ENCODE measurements around the gene SVBP. TPM values are rescaled to one million over a fixed set of nuclear protein-coding genes. Genes with fewer than 3 reads are reported as not detected.

The SVBP gene
- total RNA-seq, 1 experiment from 2014 or later, result 32.6 TPM

- no peak overlapping the region for H3K4me3 ChIP-seq
- no peak for DNase-seq
- no peaks in the 10 kb centered on the region for H3K79me2 ChIP-seq (ENCODE audit: low read depth)
- H3K4me1 ChIP-seq (replicated peaks; ENCODE audit: insufficient read depth), result no peaks in the 10 kb centered on the region; the same call in 1 of the 2 replicates
- H3K27me3 ChIP-seq (ENCODE audit: insufficient read depth, low read depth), result no peaks in the 10 kb centered on the region
- no peaks in the 10 kb centered on the region for H3K36me3 ChIP-seq (ENCODE audit: low read depth)
- H3K27ac ChIP-seq, result no peak overlapping the region
- no peaks in the 10 kb centered on the region for H4K20me1 ChIP-seq (ENCODE audit: insufficient read depth)
- H3F3A ChIP-seq (ENCODE audit: insufficient read depth, low read depth), result no peaks in the 10 kb centered on the region
- no peak for TF ChIP-seq EZH2 (IDR thresholded peaks at IDR 0.05; ENCODE audit: low read depth)
- TF ChIP-seq CTCF (conservative IDR thresholded peaks at IDR 0.05), result no peak
- no peak overlapping the region for H3K4me2 ChIP-seq
- no TSS peak for BruUV-seq (replicated peaks)
- ChIA-PET POLR2A (ENCODE audit: unreplicated experiment) (no interaction called here), CTCF (no interaction called here)
- intact Hi-C loops (cut with micrococcal nuclease; ENCODE audit: unreplicated experiment), result no loop called here
- H3K9me2 ChIP-seq (ENCODE audit: insufficient read depth), result no peaks in the 10 kb centered on the region
- no peaks in the 10 kb centered on the region for H3K9me3 ChIP-seq (ENCODE audit: insufficient read depth, low read depth)
- no peak overlapping the region for H2AFZ ChIP-seq
Observed at GRCh38 chr1:42801832-42802473, 15.2 kb downstream of the SVBP start.

GRCh38 chr1:42797979-42798378 is 19.2 kb downstream of the SVBP start:
- no peak for DNase-seq

GRCh38 chr1:42797414-42797813 is 19.8 kb downstream of the SVBP start:
- no peak overlapping the region for H3K27ac ChIP-seq
- H3K27me3 ChIP-seq (ENCODE audit: insufficient read depth, low read depth), result no peaks in the 10 kb centered on the region
- no peak overlapping the region for H3K4me3 ChIP-seq
- no peaks in the 10 kb centered on the region for H3K9me3 ChIP-seq (ENCODE audit: insufficient read depth, low read depth)
- H3K36me3 ChIP-seq (ENCODE audit: low read depth), result no peaks in the 10 kb centered on the region
- intact Hi-C loops (cut with micrococcal nuclease; ENCODE audit: unreplicated experiment), result no loop called here
- H3K79me2 ChIP-seq (ENCODE audit: low read depth), result no peaks in the 10 kb centered on the region
- no peak for DNase-seq
- no peaks in the 10 kb centered on the region for H4K20me1 ChIP-seq (ENCODE audit: insufficient read depth)
- CTCF ChIA-PET, result interaction anchor here (0.6 kb wide), 1 partner anchor 193 kb away, joined by 3 read pairs; no protein-coding TSS in a partner anchor
- no peak overlapping the region for H2AFZ ChIP-seq
- H3F3A ChIP-seq (ENCODE audit: insufficient read depth, low read depth), result no peaks in the 10 kb centered on the region
- no peaks in the 10 kb centered on the region for H3K9me2 ChIP-seq (ENCODE audit: insufficient read depth)
- no peaks in the 10 kb centered on the region for H3K4me1 ChIP-seq (replicated peaks; ENCODE audit: insufficient read depth)
- no peak overlapping the region for H3K4me2 ChIP-seq
- no TSS peak for BruUV-seq (replicated peaks)
- no peak for TF ChIP-seq CTCF (conservative IDR thresholded peaks at IDR 0.05)
- no peak for TF ChIP-seq EZH2 (IDR thresholded peaks at IDR 0.05; ENCODE audit: low read depth)
- POLR2A ChIA-PET (ENCODE audit: unreplicated experiment), result interaction anchor here (0.5 kb wide), 1 partner anchor 15 kb away, joined by 9 read pairs; no protein-coding TSS in a partner anchor

More at GRCh38 chr1:42797979-42798378, 19.2 kb downstream of the SVBP start:
- H4K20me1 ChIP-seq (ENCODE audit: insufficient read depth), result no peaks in the 10 kb centered on the region
- no peaks in the 10 kb centered on the region for H3K9me3 ChIP-seq (ENCODE audit: insufficient read depth, low read depth)
- no peak overlapping the region for H3K27ac ChIP-seq
- H3K9me2 ChIP-seq (ENCODE audit: insufficient read depth), result no peaks in the 10 kb centered on the region
- H3F3A ChIP-seq (ENCODE audit: insufficient read depth, low read depth), result no peaks in the 10 kb centered on the region
- no TSS peak for BruUV-seq (replicated peaks)
- intact Hi-C loops (cut with micrococcal nuclease; ENCODE audit: unreplicated experiment), result no loop called here
- no peak overlapping the region for H3K4me2 ChIP-seq
- CTCF ChIA-PET, result no interaction called here
- no peaks in the 10 kb centered on the region for H3K79me2 ChIP-seq (ENCODE audit: low read depth)
- H3K4me3 ChIP-seq, result no peak overlapping the region
- no peaks in the 10 kb centered on the region for H3K27me3 ChIP-seq (ENCODE audit: insufficient read depth, low read depth)
- TF ChIP-seq CTCF (conservative IDR thresholded peaks at IDR 0.05) (no peak), EZH2 (IDR thresholded peaks at IDR 0.05; ENCODE audit: low read depth) (no peak)
- H3K4me1 ChIP-seq (replicated peaks; ENCODE audit: insufficient read depth), result no peaks in the 10 kb centered on the region
- POLR2A ChIA-PET (ENCODE audit: unreplicated experiment), result interaction anchor here (0.5 kb wide), 1 partner anchor 15 kb away, joined by 9 read pairs; no protein-coding TSS in a partner anchor
- no peaks in the 10 kb centered on the region for H3K36me3 ChIP-seq (ENCODE audit: low read depth)
- no peak overlapping the region for H2AFZ ChIP-seq

All from PC-9 (cell line).